Measurements from ENCODE around the gene IL36A.

DNA sequence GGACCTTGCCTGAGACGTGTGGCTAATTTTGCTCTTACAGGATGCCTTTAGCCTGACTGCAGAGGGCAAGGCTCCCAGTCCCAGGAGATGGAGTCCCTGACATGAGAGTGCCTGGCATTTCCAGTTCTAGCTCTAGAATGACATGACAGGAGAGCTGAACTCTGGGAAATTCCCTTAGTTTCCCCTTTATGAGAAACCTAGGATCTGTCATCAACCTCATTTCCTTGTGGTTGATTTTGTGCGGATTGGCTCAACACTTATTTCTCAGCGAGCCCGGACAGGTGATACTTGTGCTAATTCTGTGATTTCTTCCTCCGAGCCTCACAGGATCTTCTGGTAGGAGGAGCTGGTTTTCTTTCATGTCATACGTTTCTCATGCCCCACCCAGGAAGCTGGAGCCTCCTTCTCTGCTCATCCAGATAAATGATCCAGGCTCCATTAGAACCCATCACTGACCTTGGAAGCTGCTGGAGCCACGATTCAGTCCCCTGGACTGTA lies 27.7 kb upstream of the IL36A start, which contains the start of gene IL36G:
- TF ChIP-seq, protein P1, sequence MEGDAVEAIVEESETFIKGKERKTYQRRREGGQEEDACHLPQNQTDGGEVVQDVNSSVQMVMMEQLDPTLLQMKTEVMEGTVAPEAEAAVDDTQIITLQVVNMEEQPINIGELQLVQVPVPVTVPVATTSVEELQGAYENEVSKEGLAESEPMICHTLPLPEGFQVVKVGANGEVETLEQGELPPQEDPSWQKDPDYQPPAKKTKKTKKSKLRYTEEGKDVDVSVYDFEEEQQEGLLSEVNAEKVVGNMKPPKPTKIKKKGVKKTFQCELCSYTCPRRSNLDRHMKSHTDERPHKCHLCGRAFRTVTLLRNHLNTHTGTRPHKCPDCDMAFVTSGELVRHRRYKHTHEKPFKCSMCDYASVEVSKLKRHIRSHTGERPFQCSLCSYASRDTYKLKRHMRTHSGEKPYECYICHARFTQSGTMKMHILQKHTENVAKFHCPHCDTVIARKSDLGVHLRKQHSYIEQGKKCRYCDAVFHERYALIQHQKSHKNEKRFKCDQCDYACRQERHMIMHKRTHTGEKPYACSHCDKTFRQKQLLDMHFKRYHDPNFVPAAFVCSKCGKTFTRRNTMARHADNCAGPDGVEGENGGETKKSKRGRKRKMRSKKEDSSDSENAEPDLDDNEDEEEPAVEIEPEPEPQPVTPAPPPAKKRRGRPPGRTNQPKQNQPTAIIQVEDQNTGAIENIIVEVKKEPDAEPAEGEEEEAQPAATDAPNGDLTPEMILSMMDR (IDR thresholded peaks at IDR 0.05): no peak
- TF ChIP-seq EP300 (IDR thresholded peaks at IDR 0.05): no peak
- no peak for TF ChIP-seq POLR2A (IDR thresholded peaks at IDR 0.05)

Data from upper lobe of left lung (tissue), 4 donors.